ENCODE data around the gene KCNK2. TPM values are rescaled to one million over a fixed set of nuclear protein-coding genes. Genes with fewer than 3 reads are reported as not detected.
"Not testable (repeated sequence)": the region's sequence is repeated elsewhere in the genome, so short reads cannot be mapped to it uniquely, and the experiment has no call there.

The KCNK2 gene
- polyA plus RNA-seq, 3 donors from 2014 or later: not detected

DNA sequence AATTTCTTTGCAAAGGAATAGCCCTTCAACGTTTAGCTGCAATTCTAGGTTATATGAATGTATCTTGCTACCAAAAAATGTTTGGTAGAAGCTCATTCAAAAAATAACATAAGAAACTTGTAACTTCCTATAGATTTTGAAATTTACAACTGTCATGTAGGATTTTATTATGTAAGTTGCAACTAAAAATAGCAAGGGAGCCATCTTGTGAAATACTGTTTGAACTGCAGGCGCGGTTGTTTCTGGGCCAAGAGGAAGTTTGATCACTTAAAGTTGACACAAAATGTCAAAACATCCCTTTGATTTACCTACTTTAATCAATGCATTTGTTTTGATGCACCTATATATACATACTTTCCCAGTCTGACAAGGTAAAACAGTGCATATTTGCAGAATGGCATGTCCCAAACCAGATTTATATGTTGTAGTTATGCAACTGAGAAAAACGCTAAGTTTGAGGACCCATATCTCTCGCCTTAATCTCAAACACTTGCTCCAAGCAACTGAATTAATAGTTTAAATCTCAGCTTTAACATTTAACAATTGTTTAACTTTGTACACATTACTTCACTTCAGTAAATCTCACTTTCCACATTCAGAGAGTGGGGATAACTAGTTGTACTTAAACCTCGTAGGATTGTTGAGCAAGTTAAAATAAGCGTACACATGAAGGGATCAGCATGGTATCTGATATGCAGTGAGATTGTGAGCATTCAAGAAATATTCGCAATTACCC, 63.9 kb downstream of the KCNK2 start:
- Mint-ChIP-seq H3K4me1 (no peaks in the 10 kb centered on the region), H3K4me3 (no peak overlapping the region), H3K27me3 (ENCODE audit: low read depth in 3 of 3) (no peaks in the 10 kb centered on the region), H3K27ac (no peak overlapping the region), H3K36me3 (no peaks in the 10 kb centered on the region), H3K9me3 (peaks cover 2 to 18% (median 16%) of the 10 kb centered on the region in 6 donors)
- no peak for DNase-seq

DNA sequence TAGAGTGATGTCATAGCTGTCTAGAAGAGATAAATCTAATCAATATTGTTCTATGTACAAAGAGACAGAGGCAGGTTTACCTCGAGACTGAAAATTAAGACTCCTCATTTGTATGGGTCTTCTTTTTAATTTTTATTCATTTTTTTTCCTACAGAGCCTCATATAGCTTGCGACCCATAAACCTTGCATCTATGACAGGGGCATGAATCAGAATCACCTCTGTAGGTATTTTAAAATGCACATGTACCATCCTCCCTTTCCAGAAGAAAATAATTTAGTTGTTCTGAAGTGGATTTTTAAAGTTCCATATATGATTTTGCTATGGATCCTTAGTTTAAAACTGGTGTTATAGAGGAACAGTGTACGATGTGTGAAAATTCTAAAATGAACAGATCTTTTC, 64.5 kb downstream of the KCNK2 start:
- Mint-ChIP-seq H3K4me3 (no peak overlapping the region), H3K27ac (no peak overlapping the region), H3K4me1 (no peaks in the 10 kb centered on the region), H3K36me3 (no peaks in the 10 kb centered on the region), H3K9me3 (peaks cover 2 to 13% (median 13%) of the 10 kb centered on the region in 6 donors), H3K27me3 (ENCODE audit: low read depth in 3 of 3) (no peaks in the 10 kb centered on the region)
- DNase-seq: no peak

DNA sequence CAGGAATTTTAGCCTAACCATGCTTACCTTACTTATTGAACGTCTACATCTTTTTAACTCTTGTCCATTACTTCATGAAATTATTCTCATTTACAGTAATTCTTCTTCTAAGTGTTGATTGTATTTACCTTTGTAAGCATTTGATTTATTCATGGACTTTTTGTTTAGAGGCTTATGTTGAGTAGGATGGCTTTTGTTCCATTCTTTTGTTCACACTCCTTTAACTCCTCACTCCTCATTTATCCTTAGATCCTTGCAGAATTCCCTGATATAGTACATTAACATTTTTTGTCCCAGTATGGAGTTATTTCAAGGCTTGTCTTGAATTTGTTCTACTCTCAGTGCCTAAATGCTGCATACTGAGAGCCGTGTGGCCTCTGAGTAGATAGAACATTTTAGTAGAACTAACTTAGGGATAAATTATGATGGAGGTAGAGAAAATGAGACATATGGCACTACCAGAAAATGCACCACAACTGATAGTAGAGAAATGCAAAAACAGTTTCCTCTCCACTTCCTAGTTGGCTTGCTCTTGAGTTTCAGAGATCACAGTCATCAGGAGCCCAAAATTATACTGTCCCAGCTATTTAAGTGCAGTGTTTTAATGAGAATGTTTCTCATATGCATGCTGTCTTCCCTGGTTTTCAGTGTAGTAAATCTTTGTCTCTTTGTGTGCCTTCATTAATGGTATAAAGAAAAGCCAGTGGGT, 69.5 kb downstream of the KCNK2 start:
- H3K36me3 Mint-ChIP-seq: no peaks in the 10 kb centered on the region
- H3K4me1 Mint-ChIP-seq: no peaks in the 10 kb centered on the region
- H3K9me3 Mint-ChIP-seq: peaks cover 1 to 9% (median 5%) of the 10 kb centered on the region in 6 donors
- H3K27ac Mint-ChIP-seq: no peak overlapping the region
- DNase-seq: no peak
- H3K4me3 Mint-ChIP-seq: no peak overlapping the region
- peaks cover 0 to 3% (median 0%) of the 10 kb centered on the region in 3 donors for H3K27me3 Mint-ChIP-seq (ENCODE audit: low read depth in 3 of 3)

DNA sequence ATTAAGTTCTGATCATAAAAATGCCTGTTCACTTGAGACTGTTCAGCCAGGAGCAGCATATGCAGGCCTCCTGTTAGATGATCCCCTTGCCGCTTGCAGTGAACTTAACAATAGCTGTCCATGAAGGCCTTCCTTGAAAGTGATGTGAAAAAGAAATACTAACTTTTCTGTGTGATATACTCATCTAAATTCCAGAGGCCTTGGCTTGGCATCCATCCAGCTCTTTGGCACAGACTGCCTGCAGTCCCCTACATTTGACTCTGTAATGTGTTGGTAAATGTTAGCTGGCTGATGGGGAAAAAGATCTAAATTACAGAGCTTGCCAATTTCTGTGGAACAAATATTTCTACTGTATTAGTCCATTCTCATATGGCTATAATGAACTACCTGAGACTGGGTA, 73.7 kb downstream of the KCNK2 start:
- Mint-ChIP-seq H3K4me1 (no peaks in the 10 kb centered on the region), H3K36me3 (no peaks in the 10 kb centered on the region), H3K4me3 (no peak overlapping the region), H3K27ac (no peak overlapping the region), H3K27me3 (ENCODE audit: low read depth in 3 of 3) (peaks cover 0 to 3% (median 0%) of the 10 kb centered on the region in 3 donors), H3K9me3 (peaks cover 7 to 37% (median 16%) of the 10 kb centered on the region in 6 donors)
- DNase-seq: no peak

DNA sequence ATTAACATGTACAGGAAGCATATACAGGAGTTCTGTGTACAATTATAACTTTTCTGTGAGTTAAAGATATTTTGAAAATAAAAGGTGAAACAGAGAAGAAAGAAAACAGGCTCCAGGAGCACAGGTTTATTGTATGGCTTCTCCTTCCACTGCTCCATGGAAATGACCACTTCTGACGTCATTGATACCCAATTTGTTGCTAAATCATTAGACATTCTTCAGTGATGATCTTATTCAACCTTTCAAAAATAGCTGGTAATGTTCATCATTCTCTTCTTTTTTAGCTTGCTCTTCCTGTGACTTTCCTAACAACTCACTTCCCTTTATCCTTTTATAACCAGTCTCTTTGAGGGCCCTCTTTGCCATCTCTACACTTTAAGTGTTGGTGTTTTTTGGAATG, 77.8 kb downstream of the KCNK2 start:
- peaks cover 11 to 69% (median 38%) of the 10 kb centered on the region in 6 donors for H3K9me3 Mint-ChIP-seq
- no peak overlapping the region for H3K27ac Mint-ChIP-seq
- no peak overlapping the region for H3K4me3 Mint-ChIP-seq
- no peaks in the 10 kb centered on the region for H3K4me1 Mint-ChIP-seq
- no peak for DNase-seq
- peaks cover 0 to 3% (median 0%) of the 10 kb centered on the region in 3 donors for H3K27me3 Mint-ChIP-seq (ENCODE audit: low read depth in 3 of 3)
- peaks cover 0 to 4% (median 0%) of the 10 kb centered on the region in 3 donors for H3K36me3 Mint-ChIP-seq

DNA sequence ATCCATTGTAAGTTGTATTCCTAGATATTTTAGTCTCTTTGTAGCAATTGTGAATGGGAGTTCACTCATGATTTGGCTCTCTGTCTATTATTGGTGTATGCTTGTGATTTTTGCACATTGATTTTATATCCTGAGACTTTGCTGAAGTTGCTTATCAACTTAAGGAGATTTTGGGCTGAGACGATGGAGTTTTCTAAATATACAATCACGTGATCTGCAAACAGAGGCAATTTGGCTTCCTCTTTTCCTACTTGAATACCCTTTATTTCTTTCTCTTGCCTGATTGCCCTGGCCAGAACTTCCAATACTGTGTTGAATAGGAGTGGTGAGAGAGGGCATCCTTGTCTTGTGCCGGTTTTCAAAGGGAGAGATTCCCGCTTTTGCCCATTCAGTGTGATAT, 80.6 kb downstream of the KCNK2 start:
- not testable (repeated sequence) for H3K4me3 Mint-ChIP-seq; H3K4me1 Mint-ChIP-seq; H3K27ac Mint-ChIP-seq; DNase-seq; H3K27me3 Mint-ChIP-seq (ENCODE audit: low read depth in 3 of 3); H3K36me3 Mint-ChIP-seq
- H3K9me3 Mint-ChIP-seq: peaks cover 13 to 64% (median 38%) of the 10 kb centered on the region in 6 donors

DNA sequence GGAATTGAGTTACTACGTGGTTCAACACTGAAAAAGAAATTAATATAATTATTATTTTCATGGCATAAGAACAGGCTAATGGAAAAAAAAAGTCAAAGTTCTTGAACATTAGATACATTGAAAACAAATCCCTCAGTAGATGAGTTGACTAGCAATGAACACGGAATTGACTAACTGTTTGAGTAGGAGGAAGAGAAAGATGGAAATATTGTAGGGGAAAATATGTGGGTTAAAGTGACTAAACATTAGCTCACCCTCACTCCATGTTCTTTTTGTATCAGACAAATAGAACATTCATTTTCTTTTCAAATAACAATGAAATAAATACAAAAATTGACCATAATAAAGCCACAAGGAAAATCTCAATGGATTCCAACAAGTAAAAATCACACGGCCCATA, 84.3 kb downstream of the KCNK2 start:
- Mint-ChIP-seq H3K9me3 (peaks cover 8 to 58% (median 28%) of the 10 kb centered on the region in 6 donors), H3K36me3 (peaks cover 0 to 4% (median 0%) of the 10 kb centered on the region in 3 donors), H3K27ac (no peak overlapping the region), H3K4me3 (no peak overlapping the region), H3K4me1 (no peaks in the 10 kb centered on the region), H3K27me3 (ENCODE audit: low read depth in 3 of 3) (peaks cover 0 to 3% (median 0%) of the 10 kb centered on the region in 3 donors)
- no peak for DNase-seq

DNA sequence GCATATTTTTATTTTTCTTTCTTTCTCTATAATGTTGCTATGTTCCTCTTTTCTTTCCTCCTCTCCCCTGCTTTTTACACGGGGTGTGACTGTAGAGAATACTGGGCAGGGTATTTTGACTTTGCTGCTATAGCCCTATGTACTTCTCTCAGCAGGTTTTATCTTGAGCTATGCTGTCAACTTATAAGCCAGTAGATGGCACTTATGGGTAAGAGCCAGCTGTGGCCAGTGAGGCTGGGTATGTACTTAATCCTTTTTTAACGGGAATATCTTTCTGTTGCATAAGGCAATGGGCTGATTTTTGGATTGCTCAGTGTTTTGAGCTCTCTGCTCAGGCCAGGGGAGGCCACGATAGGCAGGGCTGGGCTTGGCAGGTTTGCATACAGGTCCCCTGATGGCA, 99.0 kb downstream of the KCNK2 start:
- H3K27ac Mint-ChIP-seq: no peak overlapping the region
- no peak for DNase-seq
- H3K4me3 Mint-ChIP-seq: no peak overlapping the region
- no peaks in the 10 kb centered on the region for H3K4me1 Mint-ChIP-seq
- peaks cover 4 to 71% (median 38%) of the 10 kb centered on the region in 6 donors for H3K9me3 Mint-ChIP-seq
- no peaks in the 10 kb centered on the region for H3K36me3 Mint-ChIP-seq
- peaks cover 0 to 2% (median 2%) of the 10 kb centered on the region in 3 donors for H3K27me3 Mint-ChIP-seq (ENCODE audit: low read depth in 3 of 3)

DNA sequence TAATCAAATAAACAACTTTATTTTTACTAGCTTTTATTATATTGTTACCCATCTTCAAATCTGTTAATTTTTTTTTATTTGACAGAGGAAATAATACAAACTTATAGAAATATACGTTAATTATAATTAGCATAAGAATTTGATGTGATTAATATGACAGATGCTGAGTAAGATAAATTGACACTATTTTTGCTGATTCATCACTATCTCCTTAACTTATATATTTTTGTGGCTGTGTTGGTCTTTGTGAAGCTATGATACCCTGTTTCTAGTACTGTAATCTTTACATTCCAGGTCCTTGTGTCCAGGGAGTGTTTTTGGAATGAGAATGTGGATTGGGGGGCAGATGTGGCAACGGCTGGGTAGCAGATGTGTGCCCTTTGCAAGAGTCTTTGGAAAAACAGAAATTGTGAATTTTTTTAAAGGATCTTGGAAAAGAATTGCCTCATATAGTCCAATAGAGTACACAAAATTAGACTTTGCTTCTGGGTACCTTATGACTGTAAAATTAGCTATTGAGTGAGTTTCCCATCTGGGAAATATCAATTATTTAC, 102.6 kb downstream of the KCNK2 start:
- Mint-ChIP-seq H3K9me3 (peaks cover 2 to 49% (median 25%) of the 10 kb centered on the region in 6 donors), H3K4me3 (no peak overlapping the region), H3K4me1 (no peaks in the 10 kb centered on the region), H3K27me3 (ENCODE audit: low read depth in 3 of 3) (peaks cover 0 to 2% (median 2%) of the 10 kb centered on the region in 3 donors), H3K36me3 (no peaks in the 10 kb centered on the region), H3K27ac (no peak overlapping the region)
- no peak for DNase-seq

DNA sequence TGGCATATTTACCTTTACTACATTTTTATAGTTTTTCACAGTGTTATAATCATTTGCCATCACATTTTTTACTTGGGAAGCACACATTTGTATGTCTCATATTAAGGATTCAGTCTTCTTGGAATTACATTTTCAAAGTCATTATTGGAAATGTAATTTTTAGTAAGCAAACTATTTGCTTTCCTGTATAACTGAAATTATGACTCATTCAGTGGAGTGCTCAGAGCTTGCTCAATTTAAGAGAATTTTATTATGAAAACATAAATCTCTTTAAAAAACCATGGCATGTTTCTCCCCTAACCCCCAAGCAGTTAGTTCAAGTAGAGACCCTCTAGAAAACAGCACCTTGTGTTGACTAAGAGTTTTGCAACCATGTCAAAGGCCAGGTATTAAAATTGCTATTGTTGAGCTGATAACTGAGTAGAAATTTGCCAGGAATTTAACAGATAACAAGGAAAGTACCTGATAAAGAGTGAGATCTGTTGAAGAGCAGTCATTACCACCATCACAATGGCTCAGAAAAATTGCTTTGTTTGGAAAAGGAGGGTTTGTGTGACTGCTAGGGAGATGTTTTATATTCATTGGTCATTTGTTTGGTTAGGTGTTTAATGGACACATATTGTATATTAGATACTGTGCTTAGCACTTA, 105.9 kb downstream of the KCNK2 start:
- Mint-ChIP-seq H3K27me3 (ENCODE audit: low read depth in 3 of 3) (peaks cover 0 to 2% (median 2%) of the 10 kb centered on the region in 3 donors), H3K4me3 (no peak overlapping the region), H3K27ac (no peak overlapping the region), H3K9me3 (peaks cover 2 to 27% (median 12%) of the 10 kb centered on the region in 6 donors), H3K36me3 (no peaks in the 10 kb centered on the region), H3K4me1 (no peaks in the 10 kb centered on the region)
- DNase-seq: no peak

DNA sequence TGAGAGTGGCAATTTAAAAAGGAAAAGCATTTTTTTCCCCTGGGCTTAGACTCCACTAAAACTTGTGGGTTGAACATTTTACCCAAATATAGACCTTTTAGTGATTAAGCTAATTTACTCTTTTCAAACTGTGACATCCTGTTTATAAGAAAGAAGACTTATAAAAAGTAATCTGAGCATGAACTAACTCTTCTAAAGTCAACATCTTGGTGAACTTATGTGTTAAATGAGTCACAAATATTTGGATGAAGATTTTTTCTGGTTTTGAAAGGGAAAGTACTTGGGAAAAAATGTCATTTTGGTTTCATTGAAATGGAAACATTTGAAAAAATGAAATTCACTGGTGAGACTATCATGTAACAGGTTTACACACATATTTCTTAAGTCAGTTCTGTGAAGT, 109.8 kb downstream of the KCNK2 start:
- Mint-ChIP-seq H3K4me3 (no peak overlapping the region), H3K27me3 (ENCODE audit: low read depth in 3 of 3) (peaks cover 0 to 1% (median 0%) of the 10 kb centered on the region in 3 donors), H3K36me3 (no peaks in the 10 kb centered on the region), H3K4me1 (no peaks in the 10 kb centered on the region), H3K9me3 (peaks cover 0 to 17% (median 8%) of the 10 kb centered on the region in 6 donors), H3K27ac (no peak overlapping the region)
- DNase-seq: no peak

DNA sequence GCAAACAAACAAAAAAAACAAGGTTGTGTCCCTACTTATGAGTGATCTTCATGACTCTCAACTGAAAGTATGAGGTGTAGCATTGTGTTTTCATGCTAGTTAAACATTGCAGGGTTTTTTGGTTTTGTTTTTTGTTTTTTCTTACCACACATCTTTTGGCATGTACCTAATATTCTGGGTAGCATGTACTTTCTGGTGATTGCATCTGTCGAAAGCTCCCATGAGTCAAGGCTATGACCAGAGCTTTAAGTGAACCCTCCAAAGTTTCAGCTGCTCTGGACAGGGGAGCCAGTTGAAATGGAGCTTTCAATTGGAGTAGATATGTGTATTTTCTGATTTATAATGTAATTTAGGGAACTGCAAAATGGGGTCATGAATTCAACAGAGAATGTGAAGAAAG, 115.5 kb downstream of the KCNK2 start:
- H3K36me3 Mint-ChIP-seq: no peaks in the 10 kb centered on the region
- H3K27me3 Mint-ChIP-seq (ENCODE audit: low read depth in 3 of 3): peaks cover 0 to 2% (median 1%) of the 10 kb centered on the region in 3 donors
- peaks cover 2 to 25% (median 11%) of the 10 kb centered on the region in 6 donors for H3K9me3 Mint-ChIP-seq
- no peaks in the 10 kb centered on the region for H3K4me1 Mint-ChIP-seq
- H3K27ac Mint-ChIP-seq: no peak overlapping the region
- H3K4me3 Mint-ChIP-seq: no peak overlapping the region
- no peak for DNase-seq

DNA sequence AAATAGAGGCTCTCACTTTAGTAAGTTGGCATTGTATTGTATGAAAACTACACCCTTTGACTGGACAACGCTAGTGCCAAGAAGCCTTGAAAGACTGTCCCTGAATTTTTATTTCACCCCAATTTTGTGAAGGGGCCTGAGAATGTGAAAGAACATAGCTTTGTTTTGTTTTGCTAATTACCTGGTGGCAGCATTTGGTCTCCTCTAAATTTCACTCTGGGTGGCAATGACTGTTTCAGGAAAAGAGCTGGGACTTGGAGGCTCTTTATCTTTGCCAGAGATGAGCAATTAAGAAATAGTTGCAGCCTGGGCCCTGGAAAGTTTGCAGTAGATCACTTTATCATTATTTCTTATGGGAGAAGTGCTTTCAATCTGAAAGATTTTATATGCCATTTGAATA, 117.6 kb downstream of the KCNK2 start:
- Mint-ChIP-seq H3K27me3 (ENCODE audit: low read depth in 3 of 3) (peaks cover 0 to 2% (median 0%) of the 10 kb centered on the region in 3 donors), H3K4me1 (no peaks in the 10 kb centered on the region), H3K36me3 (no peaks in the 10 kb centered on the region), H3K27ac (no peak overlapping the region), H3K9me3 (peaks cover 8 to 26% (median 11%) of the 10 kb centered on the region in 6 donors), H3K4me3 (no peak overlapping the region)
- no peak for DNase-seq

DNA sequence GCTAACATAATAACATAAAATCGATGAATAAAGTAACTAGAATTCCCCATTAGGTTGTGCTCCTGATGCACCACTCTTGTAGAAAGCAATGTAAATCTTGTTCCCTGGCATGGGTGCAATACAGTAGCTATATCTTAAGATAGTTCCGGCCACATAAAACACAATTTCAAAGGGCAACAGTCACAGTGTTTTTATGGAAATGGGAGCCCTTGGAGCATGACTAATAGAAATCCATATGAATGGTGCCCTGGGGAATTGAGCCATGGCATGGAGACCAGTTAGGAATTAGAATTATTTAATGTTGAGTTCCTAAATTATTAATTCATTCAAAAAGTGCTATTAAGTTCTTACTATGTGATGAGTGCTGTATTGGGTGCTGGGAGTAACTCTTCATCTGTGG, 118.7 kb downstream of the KCNK2 start:
- Mint-ChIP-seq H3K36me3 (no peaks in the 10 kb centered on the region), H3K9me3 (peaks cover 8 to 26% (median 11%) of the 10 kb centered on the region in 6 donors), H3K27ac (no peak overlapping the region), H3K27me3 (ENCODE audit: low read depth in 3 of 3) (peaks cover 0 to 2% (median 0%) of the 10 kb centered on the region in 3 donors), H3K4me1 (no peaks in the 10 kb centered on the region), H3K4me3 (no peak overlapping the region)
- no peak for DNase-seq
